Cardiac fibroblast (primary cell): ENCODE measurements around the gene HS2ST1.

Experiments
- DNase-seq, 2 donors: peaks; one replicate each; pipeline versions ENCODE4 v3.0.0 to v3.0.0-alpha.2; 2010; ENCODE audit warnings: low read depth in 2 of 2
- H3K4me3 ChIP-seq, 2 donors: replicated peaks in 1 of 2; 1 replicate in 1 of 2; 2 replicates in 1 of 2; pipeline ENCODE4 v1.5.1; 2011; ENCODE audit warnings: low read depth in 2 of 2, low read length in 2 of 2, mild to moderate bottlenecking in 2 of 2, moderate library complexity in 1 of 2
- TF ChIP-seq, protein P1 (sequence below): IDR thresholded peaks from one replicate; pipeline ENCODE4 v1.5.1; 2011; ENCODE audit warnings: low read depth, mild to moderate bottlenecking, low read length, inconsistent platforms

Gene HS2ST1

DNA sequence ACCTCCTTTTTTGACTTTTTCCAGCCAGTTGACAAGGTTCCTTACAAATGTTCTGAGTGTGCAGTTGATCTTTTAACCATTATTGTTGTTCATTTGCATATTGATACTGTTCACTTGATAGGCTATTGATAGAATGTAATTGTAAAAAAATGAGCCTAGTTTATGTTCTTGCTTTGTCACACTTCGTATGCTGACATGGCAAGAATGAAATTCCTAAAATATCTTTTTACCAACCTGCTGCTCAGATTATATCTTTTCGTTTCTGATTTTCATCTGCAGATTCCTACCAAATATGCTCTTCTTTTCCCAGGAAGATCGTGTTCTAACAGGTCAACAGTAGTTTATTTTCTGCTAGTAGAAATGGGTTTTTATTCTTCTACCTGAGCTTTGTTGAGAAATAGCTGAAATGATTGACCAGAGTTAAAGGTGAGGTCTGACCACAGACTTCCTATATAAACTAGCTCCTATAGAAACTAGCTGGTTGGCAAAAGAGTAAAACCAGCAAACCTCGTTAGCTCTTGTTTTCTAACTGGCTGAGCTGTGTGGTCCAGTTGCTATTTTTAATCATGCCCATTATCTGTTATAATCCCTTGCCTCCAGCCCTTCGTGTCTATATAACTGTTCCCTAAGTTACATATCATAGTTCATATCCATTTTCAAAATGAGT, 174.8 kb downstream of the HS2ST1 start:
- TF ChIP-seq, protein P1, sequence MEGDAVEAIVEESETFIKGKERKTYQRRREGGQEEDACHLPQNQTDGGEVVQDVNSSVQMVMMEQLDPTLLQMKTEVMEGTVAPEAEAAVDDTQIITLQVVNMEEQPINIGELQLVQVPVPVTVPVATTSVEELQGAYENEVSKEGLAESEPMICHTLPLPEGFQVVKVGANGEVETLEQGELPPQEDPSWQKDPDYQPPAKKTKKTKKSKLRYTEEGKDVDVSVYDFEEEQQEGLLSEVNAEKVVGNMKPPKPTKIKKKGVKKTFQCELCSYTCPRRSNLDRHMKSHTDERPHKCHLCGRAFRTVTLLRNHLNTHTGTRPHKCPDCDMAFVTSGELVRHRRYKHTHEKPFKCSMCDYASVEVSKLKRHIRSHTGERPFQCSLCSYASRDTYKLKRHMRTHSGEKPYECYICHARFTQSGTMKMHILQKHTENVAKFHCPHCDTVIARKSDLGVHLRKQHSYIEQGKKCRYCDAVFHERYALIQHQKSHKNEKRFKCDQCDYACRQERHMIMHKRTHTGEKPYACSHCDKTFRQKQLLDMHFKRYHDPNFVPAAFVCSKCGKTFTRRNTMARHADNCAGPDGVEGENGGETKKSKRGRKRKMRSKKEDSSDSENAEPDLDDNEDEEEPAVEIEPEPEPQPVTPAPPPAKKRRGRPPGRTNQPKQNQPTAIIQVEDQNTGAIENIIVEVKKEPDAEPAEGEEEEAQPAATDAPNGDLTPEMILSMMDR, result no peak
- DNase-seq, result no peak
- no peak overlapping the region for H3K4me3 ChIP-seq

DNA sequence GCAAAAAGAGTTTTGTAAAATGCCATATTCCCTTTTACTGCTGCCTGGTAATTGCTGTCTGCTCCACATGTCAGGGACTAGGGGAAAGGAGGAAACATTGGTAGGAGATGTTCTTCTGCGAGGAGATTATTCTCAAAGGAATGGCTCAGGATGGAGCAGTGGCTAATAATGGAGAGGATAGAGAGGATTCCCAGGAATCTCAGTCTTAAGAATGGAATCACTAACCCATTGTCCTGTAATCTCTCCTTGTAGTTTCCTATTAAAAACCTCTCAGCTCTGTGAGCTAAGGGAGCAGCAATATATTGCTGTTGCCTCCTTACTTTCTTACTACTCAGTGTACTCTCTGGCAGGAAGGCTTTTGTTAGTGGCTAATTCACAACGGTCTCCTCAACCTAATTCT, 175.4 kb downstream of the HS2ST1 start:
- H3K4me3 ChIP-seq, result no peak overlapping the region
- no peak for DNase-seq
- TF ChIP-seq, protein P1, result no peak

DNA sequence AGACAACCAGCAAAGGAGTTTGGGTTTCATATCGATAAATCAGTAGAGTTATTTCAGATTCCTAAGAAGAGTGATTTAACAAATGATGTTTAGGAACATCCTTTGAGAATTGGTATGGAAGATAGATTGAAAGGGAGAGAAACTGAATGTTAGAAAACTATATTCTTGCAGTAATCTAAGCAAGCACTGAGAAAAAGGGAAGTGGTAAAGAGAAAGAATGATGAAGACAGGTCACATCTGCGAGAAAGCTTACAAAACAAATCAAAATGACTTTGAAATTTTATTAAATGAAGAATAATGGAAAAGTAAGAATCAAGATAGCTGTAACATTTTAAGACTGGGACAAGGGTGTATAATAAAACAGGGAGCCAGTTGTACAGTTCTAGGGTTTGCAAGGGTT, 177.0 kb downstream of the HS2ST1 start:
- no peak overlapping the region for H3K4me3 ChIP-seq
- TF ChIP-seq, protein P1, result no peak
- DNase-seq, result no peak

DNA sequence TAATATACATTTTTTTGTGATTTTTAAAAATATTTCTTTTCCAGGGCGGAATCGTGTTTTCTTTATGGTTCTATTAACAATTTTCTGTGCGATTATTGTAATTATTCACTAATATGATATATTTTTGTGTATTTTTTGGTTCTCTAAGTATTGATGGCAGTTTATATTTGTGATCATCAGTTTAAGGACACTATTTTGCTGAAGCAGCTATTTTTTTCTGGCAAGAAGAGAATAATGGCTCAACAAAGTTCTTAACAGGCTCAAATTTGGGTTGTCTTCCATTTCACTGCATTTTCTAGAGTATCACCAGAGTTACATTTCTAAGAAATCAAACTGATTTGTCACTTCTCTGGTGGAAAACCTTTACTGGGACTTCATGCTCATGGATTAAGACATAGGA, 178.4 kb downstream of the HS2ST1 start:
- TF ChIP-seq, protein P1, result no peak
- H3K4me3 ChIP-seq, result no peak overlapping the region
- no peak for DNase-seq

DNA sequence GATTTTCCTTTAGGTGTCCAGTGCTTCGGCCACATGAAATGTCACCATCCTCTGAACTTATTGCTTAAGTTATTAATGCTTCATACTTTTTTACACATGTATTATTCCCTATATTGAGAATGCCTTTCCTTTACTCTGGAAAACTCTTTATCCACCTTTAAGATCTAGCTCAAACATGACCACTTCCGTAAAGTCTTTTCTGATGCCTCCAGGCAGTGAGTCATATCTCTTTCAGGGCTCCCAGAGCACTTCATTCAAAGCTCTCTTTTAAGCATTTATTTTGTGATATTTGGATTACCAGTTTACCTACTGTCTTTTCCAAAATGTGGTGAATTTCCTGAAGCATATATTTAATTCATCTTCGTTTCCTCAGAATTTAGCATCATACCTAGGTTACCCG, 178.9 kb downstream of the HS2ST1 start:
- TF ChIP-seq, protein P1, result no peak
- no peak overlapping the region for H3K4me3 ChIP-seq
- DNase-seq, result peak in 1 of 2 donors; percentile 12

DNA sequence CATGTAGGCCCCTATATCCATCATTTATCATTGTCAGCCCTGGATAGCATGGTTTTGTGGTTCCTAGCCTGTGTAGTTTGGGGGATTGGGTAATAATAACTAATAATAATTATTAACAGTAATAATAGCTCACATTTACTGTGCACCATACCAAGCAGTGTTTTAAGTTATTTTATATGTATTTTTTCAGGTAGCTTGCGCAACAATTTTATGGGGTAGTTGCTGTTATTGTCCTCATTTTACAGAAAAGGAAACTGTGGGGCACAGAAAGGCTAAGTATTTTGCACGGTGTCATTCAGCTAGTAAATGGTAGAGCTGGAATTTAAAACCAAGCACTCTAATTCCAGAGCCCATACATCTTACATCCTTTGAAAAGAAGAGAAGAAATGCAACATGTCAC, 179.8 kb downstream of the HS2ST1 start:
- no peak for DNase-seq
- TF ChIP-seq, protein P1, result no peak
- no peak overlapping the region for H3K4me3 ChIP-seq

DNA sequence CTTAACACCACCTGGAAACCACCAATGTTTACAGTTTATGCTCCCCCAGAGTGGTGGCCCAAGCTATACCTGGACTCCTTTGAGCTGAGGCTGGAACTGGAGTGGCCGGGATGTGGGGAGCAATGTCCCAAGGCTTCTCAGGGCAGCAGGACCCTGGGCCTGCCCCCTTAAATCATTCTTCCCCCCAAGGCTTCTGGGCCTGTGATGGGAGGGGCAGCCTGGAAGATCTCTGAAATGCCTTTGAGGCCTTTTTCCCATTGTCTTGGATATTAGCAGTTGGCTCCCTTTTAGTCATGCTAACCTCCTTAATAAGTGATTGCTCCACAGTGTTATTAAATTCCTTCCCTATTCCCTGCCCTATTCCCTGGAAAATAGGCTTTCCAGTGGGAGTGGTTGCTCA, 185.8 kb downstream of the HS2ST1 start:
- DNase-seq, result no peak
- no peak overlapping the region for H3K4me3 ChIP-seq
- TF ChIP-seq, protein P1, result no peak
